DLD1 (cell line): Measurements from ENCODE around the gene PITRM1.

ENCODE experiments used
- in situ Hi-C: cut with HindIII; loops from 2 replicates; pipeline ENCODE4 v1.10.0; 2017; ENCODE audit warnings: low sequenced_read_pairs

PITRM1 gene

DNA sequence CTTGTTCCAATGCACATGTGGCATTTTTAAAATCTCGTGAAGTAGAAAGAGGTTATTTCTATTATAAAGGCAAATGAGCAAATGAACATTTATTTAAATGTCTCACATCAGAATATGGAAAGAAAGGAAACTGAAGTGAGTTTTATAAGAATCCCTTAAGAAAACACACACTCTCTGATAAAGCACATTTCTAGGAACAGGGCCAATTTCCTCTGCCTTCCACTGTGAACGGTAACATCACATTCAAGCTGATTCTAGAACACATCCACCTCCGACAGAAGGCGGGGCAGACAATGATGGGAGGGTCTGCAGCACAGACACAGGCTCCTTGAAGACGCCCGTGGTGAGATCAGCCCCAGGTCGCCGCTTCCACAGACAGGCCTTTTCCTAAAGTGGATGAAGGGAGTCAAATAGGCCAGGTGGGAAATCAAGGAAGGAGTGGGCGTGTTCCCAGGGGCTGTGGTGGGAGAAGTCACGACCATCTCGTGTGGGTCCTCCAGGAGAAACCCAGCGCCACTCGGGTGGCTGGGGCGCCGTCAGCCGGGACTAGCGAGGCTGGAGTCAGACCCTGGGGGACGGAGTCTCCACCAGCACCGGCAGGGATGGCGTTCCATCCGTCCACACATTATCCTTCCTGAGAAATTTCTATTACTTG, 31.1 kb downstream of the PITRM1 start:
- in situ Hi-C loops, result no loop called here

DNA sequence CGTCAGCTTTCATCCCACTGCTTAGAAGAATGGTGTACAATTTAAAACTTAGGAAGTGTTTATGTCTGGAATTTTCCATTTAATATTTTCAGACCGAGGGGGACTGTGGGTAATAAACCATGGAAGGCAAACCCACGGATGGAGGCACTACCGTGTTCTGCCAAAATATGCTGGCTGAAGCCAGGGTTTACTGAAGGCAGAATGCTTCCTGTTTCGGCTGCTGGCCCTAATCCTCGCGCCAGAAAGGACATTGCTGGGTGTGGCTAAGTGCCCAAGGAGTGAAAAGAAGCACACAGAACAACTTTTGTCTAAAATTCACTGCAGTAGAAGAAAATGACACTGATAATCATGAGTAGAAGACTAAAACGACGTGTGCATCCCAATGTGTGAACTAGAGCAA, 32.3 kb downstream of the PITRM1 start:
- in situ Hi-C loops, result no loop called here

DNA sequence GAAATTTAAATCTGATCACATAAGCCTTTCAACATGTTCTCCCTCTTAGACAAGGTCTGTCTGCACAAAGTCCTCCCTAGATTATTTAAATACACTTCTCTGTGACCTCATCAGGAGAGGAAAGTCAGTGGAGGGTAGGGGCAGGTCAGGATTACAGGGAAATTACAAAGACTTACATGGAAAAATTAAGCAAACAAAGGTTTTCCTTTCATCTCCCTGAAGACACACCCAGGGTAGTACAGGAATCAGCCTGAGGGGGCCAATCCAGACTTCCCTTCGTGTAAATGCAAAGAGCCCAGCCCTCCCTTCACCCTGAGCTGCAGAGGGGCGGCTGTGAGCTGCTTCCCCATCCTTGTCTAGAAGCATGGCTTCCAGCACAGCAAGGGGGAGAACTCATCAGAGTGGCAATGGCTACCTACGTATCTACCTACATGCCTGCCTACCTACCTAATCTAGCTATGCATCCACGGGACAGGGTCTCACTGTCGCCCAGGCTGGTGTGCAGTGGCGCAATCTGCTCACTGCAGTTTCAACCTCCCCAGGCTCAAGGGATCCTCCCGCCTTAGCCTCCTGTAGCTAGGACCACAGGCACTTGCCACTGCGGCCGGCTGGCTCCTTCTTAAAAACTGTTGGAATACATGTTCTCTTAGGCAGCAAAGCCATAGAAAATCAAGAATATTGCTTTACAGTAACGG, 33.2 kb downstream of the PITRM1 start:
- in situ Hi-C loops, result no loop called here

DNA sequence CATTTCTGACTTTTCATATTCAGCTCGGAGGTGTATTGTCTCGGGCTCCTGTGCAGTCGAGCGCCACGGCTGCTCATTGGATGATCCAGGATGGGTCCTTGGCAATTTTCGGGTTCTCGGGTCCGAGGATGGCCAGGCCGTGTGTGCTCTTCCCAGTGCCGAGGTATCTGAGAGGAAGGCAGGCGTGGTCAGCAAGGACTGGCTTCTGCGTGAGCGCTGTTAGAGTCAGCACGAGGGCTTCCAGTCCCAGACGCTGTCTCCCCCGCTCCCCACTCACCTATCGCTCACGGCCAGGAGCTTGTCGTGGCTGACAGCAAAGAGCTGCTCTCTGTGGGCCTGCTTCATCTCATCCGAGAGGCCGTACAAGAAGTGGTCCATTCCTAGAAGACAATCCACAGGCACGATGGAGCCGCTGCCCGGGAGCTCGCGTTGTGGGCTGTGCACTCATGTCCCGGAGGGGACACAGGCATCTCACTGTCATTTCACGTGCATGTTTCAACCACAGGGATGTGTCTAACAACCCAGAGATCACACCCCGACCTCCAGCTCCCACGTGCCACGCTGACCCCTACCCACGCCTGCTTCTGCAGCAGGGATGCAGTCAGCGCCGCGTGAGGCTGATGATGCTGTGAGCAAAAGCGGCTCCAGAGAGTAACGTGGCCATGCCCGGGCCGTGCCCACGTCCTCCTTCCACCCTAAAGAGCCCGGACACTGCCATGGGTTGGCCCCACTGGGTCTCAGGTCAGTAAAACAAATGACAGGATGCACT, 34.4 kb downstream of the PITRM1 start:
- in situ Hi-C loops, result no loop called here

GRCh38 chr10:3136763-3137611, 35.6 kb downstream of the PITRM1 start:
- in situ Hi-C loops, result no loop called here

GRCh38 chr10:3136336-3136735, 36.2 kb downstream of the PITRM1 start:
- in situ Hi-C loops, result no loop called here

- in situ Hi-C loops, result no loop called here
Observed at GRCh38 chr10:3135006-3135405, 37.6 kb downstream of the PITRM1 start.

GRCh38 chr10:3133948-3134347, 38.6 kb downstream of the PITRM1 start:
- in situ Hi-C loops, result no loop called here

- in situ Hi-C loops, result no loop called here
Observed at GRCh38 chr10:3132036-3133025, 40.3 kb downstream of the PITRM1 start.

DNA sequence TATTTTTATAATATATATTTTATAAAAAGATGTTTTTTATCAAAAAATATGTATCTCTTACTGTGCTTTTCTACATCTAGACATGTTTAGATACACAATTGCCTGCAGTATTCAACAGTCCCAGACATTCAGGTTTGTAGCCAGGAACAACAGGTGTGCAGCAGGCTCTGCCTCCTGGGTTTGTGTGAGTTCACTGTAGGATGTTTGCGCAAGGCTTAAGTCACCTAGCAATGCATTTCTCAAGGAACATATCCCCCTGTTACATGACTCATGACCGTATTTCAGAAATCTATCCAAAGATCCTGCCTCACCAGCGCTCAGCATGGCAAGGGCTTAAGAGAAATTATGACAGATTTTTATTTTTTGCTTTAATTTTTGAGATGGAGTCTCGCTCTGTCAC, 41.5 kb downstream of the PITRM1 start:
- in situ Hi-C loops, result no loop called here

DNA sequence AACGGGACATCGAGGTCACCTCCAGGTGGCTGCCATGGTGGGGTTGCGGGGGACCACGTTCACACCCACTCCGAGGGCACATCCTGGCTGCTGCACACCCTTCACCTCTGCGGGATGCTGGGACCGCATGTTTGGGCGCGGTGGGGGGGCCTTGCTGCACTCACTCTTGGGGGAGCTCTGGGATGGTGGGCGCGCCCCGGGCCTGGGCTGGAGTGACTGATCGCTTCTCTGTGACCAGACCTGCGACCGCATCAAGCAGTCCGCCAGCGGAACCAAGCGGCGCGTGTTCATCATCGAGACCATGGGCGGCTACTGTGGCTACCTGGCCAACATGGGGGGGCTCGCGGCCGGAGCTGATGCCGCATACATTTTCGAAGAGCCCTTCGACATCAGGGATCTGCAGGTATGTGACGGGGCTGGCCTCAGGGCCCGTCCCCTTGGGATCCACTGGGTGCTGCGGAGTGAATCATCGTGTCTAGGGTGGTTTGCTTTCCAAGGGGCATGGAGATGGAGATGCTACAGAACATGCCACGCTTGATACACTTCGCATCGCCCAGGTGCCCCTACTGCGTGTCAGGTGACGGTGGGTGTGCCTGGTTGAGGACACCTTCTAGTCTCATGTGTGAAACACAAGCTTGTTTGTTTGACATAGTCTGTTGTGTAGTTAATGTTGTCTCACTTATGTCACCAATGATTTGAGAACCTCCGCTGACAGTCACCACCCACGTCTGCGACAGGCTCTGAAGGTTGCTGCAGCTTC, 42.8 kb downstream of the PITRM1 start:
- in situ Hi-C loops, result no loop called here

GRCh38 chr10:3128379-3129130, 44.0 kb downstream of the PITRM1 start:
- in situ Hi-C loops, result no loop called here

GRCh38 chr10:3127921-3128320, 44.7 kb downstream of the PITRM1 start:
- in situ Hi-C loops, result no loop called here

DNA sequence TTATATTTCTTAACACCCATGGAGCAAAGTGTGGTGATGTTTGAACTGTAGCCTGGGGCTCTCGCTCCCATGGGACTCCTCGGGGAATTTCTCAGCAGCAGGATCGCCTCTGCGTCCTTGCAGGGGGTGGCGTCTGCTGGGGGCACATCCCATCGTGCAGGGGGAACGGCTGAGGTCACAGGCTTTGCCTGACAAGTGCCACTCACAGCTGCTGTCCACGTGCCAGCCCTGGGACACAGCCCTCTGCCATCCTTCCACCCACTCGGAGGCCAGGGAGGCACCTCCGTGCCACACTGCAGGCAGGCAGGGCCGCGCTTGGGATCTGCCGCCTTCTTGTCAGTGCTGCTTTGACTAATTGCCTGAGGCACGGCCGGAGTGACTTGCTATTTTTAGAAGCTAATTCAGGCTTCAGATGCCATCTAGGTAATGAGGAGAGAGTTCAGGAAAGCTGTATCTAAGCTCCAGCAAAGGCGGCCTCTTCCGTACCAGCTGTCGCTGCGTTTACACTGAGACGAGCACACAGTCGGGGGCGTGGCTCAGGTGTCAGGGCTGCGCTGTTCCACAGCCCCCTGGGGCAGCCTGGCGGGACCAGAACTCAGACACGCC, 45.7 kb downstream of the PITRM1 start:
- in situ Hi-C loops, result no loop called here

- in situ Hi-C loops, result no loop called here
Observed at GRCh38 chr10:3126249-3126648, 46.3 kb downstream of the PITRM1 start.

DNA sequence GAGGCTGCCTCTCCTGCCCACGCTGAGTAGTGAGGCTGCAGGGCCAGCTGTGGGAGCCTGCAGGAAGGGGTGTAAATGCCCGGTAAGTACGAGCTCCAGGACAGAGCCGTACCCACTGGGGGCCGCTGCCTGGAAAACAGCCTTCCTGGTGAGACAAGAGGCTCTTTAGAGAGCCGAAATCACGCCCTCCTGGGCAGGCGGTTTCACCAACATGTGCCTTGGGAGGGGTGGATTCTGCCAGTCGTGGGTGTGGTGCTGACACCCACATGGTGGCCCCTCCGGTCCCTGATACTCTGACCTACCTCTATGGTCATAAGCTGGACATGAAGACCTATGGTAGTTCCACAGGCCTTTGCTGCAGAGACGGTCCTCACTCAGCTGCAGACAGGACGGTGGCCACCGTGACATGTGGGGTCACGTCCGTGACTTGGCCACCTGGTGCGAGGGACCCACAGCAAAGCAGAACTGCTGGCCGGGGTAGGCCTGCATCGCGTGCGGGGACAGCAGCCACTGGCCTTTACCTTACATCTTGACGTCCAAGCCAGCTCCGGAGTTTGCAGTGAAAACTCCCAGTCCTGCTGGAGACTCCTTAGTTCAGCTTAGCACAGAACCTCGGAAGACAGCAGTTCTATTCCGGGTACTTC, 46.9 kb downstream of the PITRM1 start:
- in situ Hi-C loops, result no loop called here

DNA sequence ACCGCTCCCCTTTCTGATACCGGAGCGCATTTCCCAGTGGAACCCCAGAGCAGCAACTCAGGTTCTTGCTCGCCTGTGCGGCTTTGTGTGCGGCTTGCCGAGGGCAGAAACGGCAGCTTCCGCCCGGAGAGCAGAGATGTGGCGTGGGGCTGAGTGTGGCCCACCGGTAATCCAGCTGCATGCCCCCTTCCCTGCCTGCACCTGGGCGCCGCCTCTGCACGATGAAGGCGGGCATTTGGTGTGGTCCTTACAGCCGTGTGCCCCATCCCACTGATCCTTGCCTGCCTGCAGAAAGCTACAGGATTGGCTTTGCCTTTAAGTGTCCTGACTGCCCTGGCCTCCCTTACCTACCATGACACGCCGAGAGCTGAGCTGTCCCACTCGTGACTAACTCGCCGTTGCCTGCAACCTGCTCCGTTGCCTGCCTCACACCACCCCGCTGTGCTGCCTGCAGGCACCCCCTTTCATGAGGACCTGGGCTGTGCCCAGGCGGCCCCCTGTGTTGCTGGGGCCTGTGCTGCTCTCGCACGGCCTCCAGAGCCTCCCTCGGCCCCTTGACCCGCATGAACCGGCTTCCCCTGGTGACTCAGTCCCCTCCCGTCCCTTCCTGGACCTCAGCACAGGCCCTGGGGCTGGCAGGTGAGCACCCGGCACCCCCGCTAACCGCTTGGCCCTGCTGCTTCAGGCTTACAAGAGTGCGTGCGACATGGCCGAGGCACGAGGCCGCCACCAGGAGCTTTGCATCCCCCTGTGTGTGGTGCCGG, 48.0 kb downstream of the PITRM1 start:
- in situ Hi-C loops, result no loop called here
